ENCODE results near the gene RAB1A.
A peak's percentile ranks its signal among the peaks of the same experiment; 100 is the strongest.

RAB1A gene

GRCh38 chr2:65107530-65107929 is 22.4 kb downstream of the RAB1A start:
- H3K4me3 ChIP-seq (ENCODE audit: low read length): no peak overlapping the region
- H3K4me1 ChIP-seq (ENCODE audit: control insufficient read depth, insufficient read depth, low read length): no peaks in the 10 kb centered on the region
- H3K36me3 ChIP-seq (ENCODE audit: control insufficient read depth, insufficient read depth, low read length): no peaks in the 10 kb centered on the region
- no peaks in the 10 kb centered on the region for H3K27me3 ChIP-seq (ENCODE audit: control insufficient read depth, insufficient read depth, low read length)
- no peak overlapping the region for H3K9ac ChIP-seq (ENCODE audit: low read length)
- no peak overlapping the region for H3K27ac ChIP-seq (ENCODE audit: low read depth, low read length)

- no peaks in the 10 kb centered on the region for H3K4me1 ChIP-seq (ENCODE audit: control insufficient read depth, insufficient read depth, low read length)
- no peaks in the 10 kb centered on the region for H3K27me3 ChIP-seq (ENCODE audit: control insufficient read depth, insufficient read depth, low read length)
- no peak overlapping the region for H3K4me3 ChIP-seq (ENCODE audit: low read length)
- H3K9ac ChIP-seq (ENCODE audit: low read length): no peak overlapping the region
- H3K36me3 ChIP-seq (ENCODE audit: control insufficient read depth, insufficient read depth, low read length): peaks cover 6% of the 10 kb centered on the region
- no peak overlapping the region for H3K27ac ChIP-seq (ENCODE audit: low read depth, low read length)
Measured at GRCh38 chr2:65103013-65103715, 26.7 kb downstream of the RAB1A start.

GRCh38 chr2:65101071-65101470 is 28.8 kb downstream of the RAB1A start:
- Histone ChIP-seq H3K36me3 (ENCODE audit: control insufficient read depth, insufficient read depth, low read length) (peaks cover 6% of the 10 kb centered on the region), H3K27me3 (ENCODE audit: control insufficient read depth, insufficient read depth, low read length) (no peaks in the 10 kb centered on the region), H3K4me3 (ENCODE audit: low read length) (no peak overlapping the region), H3K27ac (ENCODE audit: low read depth, low read length) (no peak overlapping the region), H3K9ac (ENCODE audit: low read length) (no peak overlapping the region), H3K4me1 (ENCODE audit: control insufficient read depth, insufficient read depth, low read length) (no peaks in the 10 kb centered on the region)

- Histone ChIP-seq H3K27me3 (ENCODE audit: control insufficient read depth, insufficient read depth, low read length) (no peaks in the 10 kb centered on the region), H3K27ac (ENCODE audit: low read depth, low read length) (no peak overlapping the region), H3K36me3 (ENCODE audit: control insufficient read depth, insufficient read depth, low read length) (peaks cover 6% of the 10 kb centered on the region), H3K9ac (ENCODE audit: low read length) (no peak overlapping the region), H3K4me3 (ENCODE audit: low read length) (no peak overlapping the region), H3K4me1 (ENCODE audit: control insufficient read depth, insufficient read depth, low read length) (no peaks in the 10 kb centered on the region)
Measured at GRCh38 chr2:65098741-65099140, 31.2 kb downstream of the RAB1A start.

- H3K27ac ChIP-seq (ENCODE audit: low read depth, low read length): no peak overlapping the region
- H3K36me3 ChIP-seq (ENCODE audit: control insufficient read depth, insufficient read depth, low read length): peaks cover 7% of the 10 kb centered on the region
- no peak overlapping the region for H3K9ac ChIP-seq (ENCODE audit: low read length)
- H3K4me1 ChIP-seq (ENCODE audit: control insufficient read depth, insufficient read depth, low read length): no peaks in the 10 kb centered on the region
- no peaks in the 10 kb centered on the region for H3K27me3 ChIP-seq (ENCODE audit: control insufficient read depth, insufficient read depth, low read length)
- no peak overlapping the region for H3K4me3 ChIP-seq (ENCODE audit: low read length)
Measured at GRCh38 chr2:65097844-65098243, 32.1 kb downstream of the RAB1A start.

- Histone ChIP-seq H3K27me3 (ENCODE audit: control insufficient read depth, insufficient read depth, low read length) (no peaks in the 10 kb centered on the region), H3K4me1 (ENCODE audit: control insufficient read depth, insufficient read depth, low read length) (no peaks in the 10 kb centered on the region), H3K27ac (ENCODE audit: low read depth, low read length) (no peak overlapping the region), H3K9ac (ENCODE audit: low read length) (no peak overlapping the region), H3K36me3 (ENCODE audit: control insufficient read depth, insufficient read depth, low read length) (peaks cover 11% of the 10 kb centered on the region), H3K4me3 (ENCODE audit: low read length) (no peak overlapping the region)
Measured at GRCh38 chr2:65096948-65097347, 33.0 kb downstream of the RAB1A start.

GRCh38 chr2:65093211-65093610 is 36.7 kb downstream of the RAB1A start:
- no peak overlapping the region for H3K9ac ChIP-seq (ENCODE audit: low read length)
- peaks cover 9% of the 10 kb centered on the region for H3K36me3 ChIP-seq (ENCODE audit: control insufficient read depth, insufficient read depth, low read length)

GRCh38 chr2:65092791-65093190 is 37.1 kb downstream of the RAB1A start:
- Histone ChIP-seq H3K27ac (ENCODE audit: low read depth, low read length) (no peak overlapping the region), H3K36me3 (ENCODE audit: control insufficient read depth, insufficient read depth, low read length) (peaks cover 9% of the 10 kb centered on the region), H3K9ac (ENCODE audit: low read length) (no peak overlapping the region), H3K4me3 (ENCODE audit: low read length) (no peak overlapping the region), H3K4me1 (ENCODE audit: control insufficient read depth, insufficient read depth, low read length) (no peaks in the 10 kb centered on the region), H3K27me3 (ENCODE audit: control insufficient read depth, insufficient read depth, low read length) (no peaks in the 10 kb centered on the region)

More at GRCh38 chr2:65093211-65093610, 36.7 kb downstream of the RAB1A start:
- H3K4me1 ChIP-seq (ENCODE audit: control insufficient read depth, insufficient read depth, low read length): no peaks in the 10 kb centered on the region
- H3K27ac ChIP-seq (ENCODE audit: low read depth, low read length): no peak overlapping the region
- no peak overlapping the region for H3K4me3 ChIP-seq (ENCODE audit: low read length)
- no peaks in the 10 kb centered on the region for H3K27me3 ChIP-seq (ENCODE audit: control insufficient read depth, insufficient read depth, low read length)

GRCh38 chr2:65085148-65085547 is 44.8 kb downstream of the RAB1A start:
- Histone ChIP-seq H3K27me3 (ENCODE audit: control insufficient read depth, insufficient read depth, low read length) (no peaks in the 10 kb centered on the region), H3K27ac (ENCODE audit: low read depth, low read length) (no peak overlapping the region), H3K4me3 (ENCODE audit: low read length) (no peak overlapping the region), H3K36me3 (ENCODE audit: control insufficient read depth, insufficient read depth, low read length) (peaks cover 28% of the 10 kb centered on the region), H3K4me1 (ENCODE audit: control insufficient read depth, insufficient read depth, low read length) (no peaks in the 10 kb centered on the region), H3K9ac (ENCODE audit: low read length) (no peak overlapping the region)

- Histone ChIP-seq H3K36me3 (ENCODE audit: control insufficient read depth, insufficient read depth, low read length) (peaks cover 36% of the 10 kb centered on the region), H3K4me1 (ENCODE audit: control insufficient read depth, insufficient read depth, low read length) (peaks cover 2% of the 10 kb centered on the region)
Measured at GRCh38 chr2:65081232-65081685, 48.6 kb downstream of the RAB1A start.

GRCh38 chr2:65079017-65079416 is 50.9 kb downstream of the RAB1A start:
- Histone ChIP-seq H3K36me3 (ENCODE audit: control insufficient read depth, insufficient read depth, low read length) (peaks cover 25% of the 10 kb centered on the region), H3K4me1 (ENCODE audit: control insufficient read depth, insufficient read depth, low read length) (peaks cover 12% of the 10 kb centered on the region), H3K9ac (ENCODE audit: low read length) (no peak overlapping the region), H3K27me3 (ENCODE audit: control insufficient read depth, insufficient read depth, low read length) (no peaks in the 10 kb centered on the region), H3K27ac (ENCODE audit: low read depth, low read length) (no peak overlapping the region), H3K4me3 (ENCODE audit: low read length) (no peak overlapping the region)

More at GRCh38 chr2:65081232-65081685, 48.6 kb downstream of the RAB1A start:
- Histone ChIP-seq H3K9ac (ENCODE audit: low read length) (no peak overlapping the region), H3K4me3 (ENCODE audit: low read length) (no peak overlapping the region), H3K27ac (ENCODE audit: low read depth, low read length) (no peak overlapping the region), H3K27me3 (ENCODE audit: control insufficient read depth, insufficient read depth, low read length) (no peaks in the 10 kb centered on the region)

GRCh38 chr2:65077898-65078297 is 52.0 kb downstream of the RAB1A start:
- H3K4me1 ChIP-seq (ENCODE audit: control insufficient read depth, insufficient read depth, low read length): peaks cover 12% of the 10 kb centered on the region
- no peak overlapping the region for H3K9ac ChIP-seq (ENCODE audit: low read length)
- H3K36me3 ChIP-seq (ENCODE audit: control insufficient read depth, insufficient read depth, low read length): peaks cover 30% of the 10 kb centered on the region
- H3K4me3 ChIP-seq (ENCODE audit: low read length): no peak overlapping the region
- H3K27ac ChIP-seq (ENCODE audit: low read depth, low read length): no peak overlapping the region
- H3K27me3 ChIP-seq (ENCODE audit: control insufficient read depth, insufficient read depth, low read length): no peaks in the 10 kb centered on the region

- Histone ChIP-seq H3K4me3 (ENCODE audit: low read length) (peak overlapping the region; percentile 31), H3K27me3 (ENCODE audit: control insufficient read depth, insufficient read depth, low read length) (no peaks in the 10 kb centered on the region), H3K4me1 (ENCODE audit: control insufficient read depth, insufficient read depth, low read length) (peaks cover 12% of the 10 kb centered on the region), H3K9ac (ENCODE audit: low read length) (peak overlapping the region; percentile 33), H3K36me3 (ENCODE audit: control insufficient read depth, insufficient read depth, low read length) (peaks cover 30% of the 10 kb centered on the region), H3K27ac (ENCODE audit: low read depth, low read length) (peak overlapping the region; percentile 56)
Measured at GRCh38 chr2:65076345-65076710, 53.6 kb downstream of the RAB1A start.
